NCI-H2029 treated with DMSO at 0.1 percent for 48 hours (cell line): ENCODE measurements around the gene UNC5C.

ENCODE experiments used
- DNase-seq: peaks from one replicate; lab custom pipeline; 2025; lab: John Stamatoyannopoulos, UW

UNC5C gene

GRCh38 chr4:95267081-95267480 is 281.7 kb downstream of the UNC5C start:
- no peak for DNase-seq

- no peak for DNase-seq
These were observed 282.7 kb downstream of the UNC5C start for GRCh38 chr4:95265814-95266740.

- DNase-seq = no peak
These were observed 283.9 kb downstream of the UNC5C start for GRCh38 chr4:95264843-95265242.

GRCh38 chr4:95263960-95264359 is 284.8 kb downstream of the UNC5C start:
- no peak for DNase-seq

GRCh38 chr4:95263391-95263790 is 285.4 kb downstream of the UNC5C start:
- DNase-seq = no peak

- no peak for DNase-seq
These were observed 292.5 kb downstream of the UNC5C start for GRCh38 chr4:95256108-95256835.

GRCh38 chr4:95255396-95256107 is 293.2 kb downstream of the UNC5C start:
- no peak for DNase-seq

GRCh38 chr4:95251568-95251967 is 297.2 kb downstream of the UNC5C start:
- DNase-seq = no peak

- no peak for DNase-seq
These were observed 298.1 kb downstream of the UNC5C start for GRCh38 chr4:95250544-95251137.

GRCh38 chr4:95249426-95250021 is 299.2 kb downstream of the UNC5C start:
- no peak for DNase-seq

- DNase-seq = no peak
These were observed 299.9 kb downstream of the UNC5C start for GRCh38 chr4:95248720-95249425.

- no peak for DNase-seq
These were observed 304.9 kb downstream of the UNC5C start for GRCh38 chr4:95243892-95244291.

GRCh38 chr4:95238554-95238953 is 310.2 kb downstream of the UNC5C start:
- DNase-seq = no peak

GRCh38 chr4:95232358-95233156 is 316.2 kb downstream of the UNC5C start:
- no peak for DNase-seq

- no peak for DNase-seq
These were observed 317.1 kb downstream of the UNC5C start for GRCh38 chr4:95231681-95232080.

GRCh38 chr4:95225849-95226248 is 322.9 kb downstream of the UNC5C start:
- DNase-seq = no peak

- no peak for DNase-seq
These were observed 324.4 kb downstream of the UNC5C start for GRCh38 chr4:95224402-95224801.

GRCh38 chr4:95220205-95221175 is 328.3 kb downstream of the UNC5C start:
- no peak for DNase-seq

GRCh38 chr4:95219109-95219508 is 329.7 kb downstream of the UNC5C start:
- DNase-seq = no peak
